HEK293 (cell line): ENCODE measurements around the gene MARK4.

Experiments
- CTCF ChIA-PET: fragments of 350-600 bp; formaldehyde crosslinking; extraction: SDS; loops from one replicate; lab custom pipeline; 2021; ENCODE audit warnings: antibody characterized with exemption; lab: Yijun Ruan, JAX
- POLR2A ChIA-PET: fragments of 300-600 bp; formaldehyde crosslinking; extraction: SDS; loops from one replicate; lab custom pipeline; 2020; ENCODE audit warnings: antibody characterized with exemption, inconsistent platforms; lab: Yijun Ruan, JAX
- H3K27ac ChIP-seq: fragments of 200-500 bp; sonication (Bioruptor generic); 2 replicates; pipeline ENCODE4 v1.5.1; 2014; ENCODE audit warnings: low read depth, low read length, control low read depth, inconsistent platforms; ENCODE audit errors: extremely low read depth
- H3K36me3 ChIP-seq, 2 experiments: fragments of 200-500 bp in 1 of 2; sonication (Bioruptor generic) in 1 of 2; 1 replicate in 1 of 2; 2 replicates in 1 of 2; pipeline ENCODE4 v1.5.1; 2014 to 2017; ENCODE audit warnings: inconsistent platforms in 2 of 2, low read length in 2 of 2; ENCODE audit not compliant: control insufficient read depth in 2 of 2, insufficient read depth in 1 of 2
- H3K4me1 ChIP-seq: fragments of 200-500 bp; sonication (Bioruptor generic); 2 replicates; pipeline ENCODE4 v1.5.1; 2014; ENCODE audit warnings: mild to moderate bottlenecking, low read length, inconsistent platforms; ENCODE audit not compliant: control insufficient read depth, insufficient read depth
- H3K4me3 ChIP-seq: 2 replicates; pipeline ENCODE4 v1.5.1; 2011; ENCODE audit warnings: low read depth, mild to moderate bottlenecking, control low read depth, low read length, moderate library complexity
- H3K9me3 ChIP-seq: fragments of 200-500 bp; sonication (Bioruptor generic); 2 replicates; pipeline ENCODE4 v1.5.1; 2014; ENCODE audit warnings: low read depth, low read length, inconsistent platforms; ENCODE audit not compliant: control insufficient read depth, insufficient read depth
- EGR2 ChIP-seq: fragments of 450-650 bp; formaldehyde crosslinking; IDR thresholded peaks from 2 replicates; pipeline ENCODE4 v1.5.1; 2016; ENCODE audit warnings: low read depth, missing biosample characterization, missing genetic modification characterization
- GLIS2 ChIP-seq: fragments of 450-650 bp; formaldehyde crosslinking; IDR thresholded peaks from 2 replicates; pipeline ENCODE4 v1.5.1; 2016; ENCODE audit warnings: missing biosample characterization, missing genetic modification characterization
- KLF1 ChIP-seq: fragments of 450-650 bp; formaldehyde crosslinking; IDR thresholded peaks from 2 replicates; pipeline ENCODE4 v1.5.1; 2016; ENCODE audit warnings: missing biosample characterization, missing genetic modification characterization
- MZF1 ChIP-seq: fragments of 450-650 bp; formaldehyde crosslinking; IDR thresholded peaks from 2 replicates; pipeline ENCODE4 v1.5.1; 2017; ENCODE audit warnings: missing biosample characterization, missing genetic modification characterization, borderline replicate concordance
- SP3 ChIP-seq: fragments of 450-650 bp; formaldehyde crosslinking; IDR thresholded peaks from 2 replicates; pipeline ENCODE4 v1.5.1; 2016; ENCODE audit warnings: missing biosample characterization, missing genetic modification characterization
- WT1 ChIP-seq: fragments of 450-650 bp; formaldehyde crosslinking; IDR thresholded peaks from 2 replicates; pipeline ENCODE4 v1.5.1; 2016; ENCODE audit warnings: missing biosample characterization, missing genetic modification characterization
- ZFHX2 ChIP-seq: fragments of 450-650 bp; formaldehyde crosslinking; conservative IDR thresholded peaks from 2 replicates; pipeline ENCODE4 v1.5.1; 2016; ENCODE audit warnings: missing biosample characterization, missing genetic modification characterization
- ZNF112 ChIP-seq: fragments of 450-650 bp; formaldehyde crosslinking; IDR thresholded peaks from 2 replicates; pipeline ENCODE4 v1.5.0; 2017; ENCODE audit warnings: missing biosample characterization, missing genetic modification characterization
- ZNF133 ChIP-seq: fragments of 450-650 bp; formaldehyde crosslinking; IDR thresholded peaks from 2 replicates; pipeline ENCODE4 v1.5.1; 2016; ENCODE audit warnings: missing biosample characterization, missing genetic modification characterization
- ZNF146 ChIP-seq: fragments of 450-650 bp; formaldehyde crosslinking; IDR thresholded peaks from 2 replicates; pipeline ENCODE4 v1.5.1; 2016; ENCODE audit warnings: missing biosample characterization, missing genetic modification characterization
- ZNF157 ChIP-seq: fragments of 450-650 bp; formaldehyde crosslinking; IDR thresholded peaks from 2 replicates; pipeline ENCODE4 v1.5.1; 2016; ENCODE audit warnings: missing biosample characterization, missing genetic modification characterization
- ZNF24 ChIP-seq: fragments of 450-650 bp; formaldehyde crosslinking; IDR thresholded peaks from 2 replicates; pipeline ENCODE4 v1.5.1; 2016; ENCODE audit warnings: missing biosample characterization, missing genetic modification characterization
- ZNF280D ChIP-seq: fragments of 450-650 bp; formaldehyde crosslinking; IDR thresholded peaks from 2 replicates; pipeline ENCODE4 v1.5.1; 2016; ENCODE audit warnings: missing biosample characterization, missing genetic modification characterization
- ZNF510 ChIP-seq: fragments of 450-650 bp; formaldehyde crosslinking; IDR thresholded peaks from 2 replicates; pipeline ENCODE4 v1.5.1; 2018; ENCODE audit warnings: mild to moderate bottlenecking, missing genetic modification characterization, missing biosample characterization; ENCODE audit not compliant: insufficient replicate concordance
- ZNF560 ChIP-seq: fragments of 450-650 bp; formaldehyde crosslinking; IDR thresholded peaks from 2 replicates; pipeline ENCODE4 v1.5.1; 2017; ENCODE audit warnings: missing biosample characterization, missing genetic modification characterization, borderline replicate concordance
- ZNF561 ChIP-seq: fragments of 450-650 bp; IDR thresholded peaks from 2 replicates; pipeline ENCODE4 v1.5.1; 2018; ENCODE audit warnings: missing biosample characterization, missing genetic modification characterization, borderline replicate concordance
- ZNF596 ChIP-seq: fragments of 450-650 bp; IDR thresholded peaks from 2 replicates; pipeline ENCODE4 v1.5.0; 2018; ENCODE audit warnings: missing biosample characterization, mild to moderate bottlenecking, missing genetic modification characterization, moderate library complexity
- ZNF600 ChIP-seq: fragments of 450-650 bp; formaldehyde crosslinking; IDR thresholded peaks from 2 replicates; pipeline ENCODE4 v1.5.1; 2016; ENCODE audit warnings: missing biosample characterization, missing genetic modification characterization
- ZNF747 ChIP-seq: fragments of 450-650 bp; formaldehyde crosslinking; IDR thresholded peaks from 2 replicates; pipeline ENCODE4 v1.5.1; 2016; ENCODE audit warnings: missing biosample characterization, missing genetic modification characterization
- TF ChIP-seq, protein P1 (sequence below): fragments of 450-650 bp; IDR thresholded peaks from 2 replicates; pipeline ENCODE4 v1.5.1; 2018; ENCODE audit warnings: missing biosample characterization, missing genetic modification characterization
- TF ChIP-seq, protein P2 (sequence below): fragments of 450-650 bp; formaldehyde crosslinking; IDR thresholded peaks from 2 replicates; pipeline ENCODE4; 2016; ENCODE audit warnings: missing biosample characterization, missing genetic modification characterization

Gene MARK4

DNA sequence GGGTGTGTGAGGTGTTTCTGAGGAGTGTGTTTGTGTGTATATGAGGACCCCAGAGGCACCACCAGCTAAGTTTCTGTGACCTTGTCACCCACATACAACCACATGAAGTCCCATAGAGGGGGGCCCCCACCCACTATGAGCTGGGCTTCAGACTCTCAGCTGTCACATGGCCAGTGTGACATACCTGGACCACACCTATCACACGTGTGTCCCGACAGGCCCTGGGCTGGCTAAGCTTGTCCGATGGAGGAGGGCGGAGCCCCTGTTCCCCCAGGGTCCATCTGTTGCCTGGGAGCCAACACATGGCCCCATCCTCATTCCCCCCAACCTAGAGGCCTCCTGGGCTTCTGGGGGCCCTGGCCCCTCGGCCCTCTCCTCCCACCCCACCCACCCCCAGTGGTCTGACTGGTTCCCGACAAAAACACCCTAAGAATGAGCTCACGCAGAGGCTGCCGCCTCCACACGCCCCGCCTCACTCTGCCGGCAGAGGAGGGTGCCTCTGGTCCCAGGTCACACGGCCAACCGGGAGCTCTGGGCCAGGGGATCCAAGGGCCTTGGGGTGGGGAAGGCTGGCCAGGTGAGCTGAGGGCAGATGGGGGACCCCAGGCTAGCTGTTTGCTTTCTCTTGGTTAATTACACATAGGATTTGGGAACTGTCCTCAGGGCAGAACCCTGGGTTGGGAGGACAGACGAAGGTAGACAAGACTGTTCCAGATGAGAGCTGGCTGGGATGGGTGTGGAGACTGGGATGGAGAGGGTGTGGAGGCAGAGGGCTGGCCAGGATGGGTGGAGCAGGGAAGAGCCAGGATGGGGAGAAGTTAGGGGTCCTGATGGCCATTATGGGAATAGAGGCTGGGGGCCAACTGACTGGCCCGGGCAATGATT, 93.8 kb downstream of the MARK4 start:
- H3K27ac ChIP-seq: no peak overlapping the region
- no peak overlapping the region for H3K4me3 ChIP-seq
- CTCF ChIA-PET: interaction anchor here (0.6 to 1.7 kb wide), 2 partner anchors 134 to 738 kb away, joined by 3 read pairs; no protein-coding TSS in a partner anchor
- TF ChIP-seq ZFHX2 (tag by site-specific recombination) (0 out of 2 replicates have a peak, but pooled peaks have one; percentile 48), KLF1 (tag by site-specific recombination) (peak; percentile 58), ZNF596 (tag by site-specific recombination) (no peak), ZNF146 (tag by site-specific recombination) (no peak), GLIS2 (tag by site-specific recombination) (no peak), ZNF560 (tag by site-specific recombination) (no peak), EGR2 (tag by site-specific recombination) (0 out of 2 replicates have a peak, but pooled peaks have one; percentile 18), WT1 (tag by site-specific recombination) (no peak)
- TF ChIP-seq, protein P1, sequence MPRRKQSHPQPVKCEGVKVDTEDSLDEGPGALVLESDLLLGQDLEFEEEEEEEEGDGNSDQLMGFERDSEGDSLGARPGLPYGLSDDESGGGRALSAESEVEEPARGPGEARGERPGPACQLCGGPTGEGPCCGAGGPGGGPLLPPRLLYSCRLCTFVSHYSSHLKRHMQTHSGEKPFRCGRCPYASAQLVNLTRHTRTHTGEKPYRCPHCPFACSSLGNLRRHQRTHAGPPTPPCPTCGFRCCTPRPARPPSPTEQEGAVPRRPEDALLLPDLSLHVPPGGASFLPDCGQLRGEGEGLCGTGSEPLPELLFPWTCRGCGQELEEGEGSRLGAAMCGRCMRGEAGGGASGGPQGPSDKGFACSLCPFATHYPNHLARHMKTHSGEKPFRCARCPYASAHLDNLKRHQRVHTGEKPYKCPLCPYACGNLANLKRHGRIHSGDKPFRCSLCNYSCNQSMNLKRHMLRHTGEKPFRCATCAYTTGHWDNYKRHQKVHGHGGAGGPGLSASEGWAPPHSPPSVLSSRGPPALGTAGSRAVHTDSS (tag by site-specific recombination): no peak
- TF ChIP-seq, all 188 proteins: peak for 3
- POLR2A ChIA-PET: interaction anchor here (0.6 kb wide), 2 partner anchors 14 to 61 kb away, joined by 3 to 5 read pairs; no protein-coding TSS in a partner anchor
- Histone ChIP-seq H3K4me1 (no peaks in the 10 kb centered on the region), H3K36me3 (peaks cover 0 to 22% of the 10 kb centered on the region in 2 experiments; a peak in 2 of 3 replicates), H3K9me3 (no peaks in the 10 kb centered on the region)

DNA sequence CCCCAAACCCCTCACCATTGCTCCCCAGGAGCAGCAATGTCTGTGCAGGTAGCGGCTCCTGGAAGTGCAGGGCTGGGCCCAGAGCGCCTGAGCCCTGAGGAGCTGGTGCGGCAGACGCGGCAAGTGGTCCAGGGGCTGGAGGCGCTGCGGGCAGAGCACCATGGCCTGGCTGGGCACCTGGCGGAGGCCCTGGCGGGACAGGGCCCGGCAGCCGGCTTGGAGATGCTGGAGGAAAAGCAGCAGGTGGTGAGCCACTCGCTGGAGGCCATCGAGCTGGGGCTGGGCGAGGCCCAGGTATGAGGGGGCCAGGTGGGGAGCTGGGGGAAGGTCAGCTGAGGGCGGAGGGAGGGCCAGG, 94.4 kb downstream of the MARK4 start:
- ChIA-PET CTCF (no interaction called here), POLR2A (no interaction called here)
- H3K4me3 ChIP-seq: no peak overlapping the region
- H3K27ac ChIP-seq: no peak overlapping the region
- no peaks in the 10 kb centered on the region for H3K4me1 ChIP-seq
- TF ChIP-seq ZNF561 (tag by site-specific recombination) (no peak), ZNF133 (tag by site-specific recombination) (no peak), ZNF600 (no peak), ZNF280D (no peak), ZNF112 (no peak), MZF1 (tag by site-specific recombination) (no peak), ZNF157 (tag by site-specific recombination) (no peak), ZNF24 (no peak), SP3 (no peak), ZNF747 (tag by site-specific recombination) (no peak), ZNF510 (tag by site-specific recombination) (no peak)
- TF ChIP-seq, protein P2, sequence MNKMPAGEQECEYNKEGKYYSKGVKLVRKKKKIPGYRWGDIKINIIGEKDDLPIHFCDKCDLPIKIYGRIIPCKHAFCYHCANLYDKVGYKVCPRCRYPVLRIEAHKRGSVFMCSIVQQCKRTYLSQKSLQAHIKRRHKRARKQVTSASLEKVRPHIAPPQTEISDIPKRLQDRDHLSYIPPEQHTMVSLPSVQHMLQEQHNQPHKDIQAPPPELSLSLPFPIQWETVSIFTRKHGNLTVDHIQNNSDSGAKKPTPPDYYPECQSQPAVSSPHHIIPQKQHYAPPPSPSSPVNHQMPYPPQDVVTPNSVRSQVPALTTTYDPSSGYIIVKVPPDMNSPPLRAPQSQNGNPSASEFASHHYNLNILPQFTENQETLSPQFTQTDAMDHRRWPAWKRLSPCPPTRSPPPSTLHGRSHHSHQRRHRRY (tag by site-specific recombination): no peak
- H3K36me3 ChIP-seq: peaks cover under 1 to 28% of the 10 kb centered on the region in 2 experiments; a peak in 2 of 3 replicates
- no peaks in the 10 kb centered on the region for H3K9me3 ChIP-seq
